Gastroesophageal sphincter (tissue), 3 donors: ENCODE results near the gene STK40.

Experiments used
- EP300 ChIP-seq: sonication (generic); formaldehyde crosslinking; IDR thresholded peaks from one replicate; pipeline ENCODE4 v1.6.1; 2017; ENCODE audit warnings: antibody characterized with exemption, mild to moderate bottlenecking
- POLR2AphosphoS5 ChIP-seq: sonication (generic); formaldehyde crosslinking; IDR thresholded peaks from one replicate; pipeline ENCODE4 v1.6.1; 2017; ENCODE audit warnings: antibody characterized with exemption
- TF ChIP-seq, protein P1 (sequence below), 4 experiments: fragments of 200-600 bp in 2 of 4; fragments of 450-650 bp in 2 of 4; sonication (generic) in 1 of 4; IDR thresholded peaks; one replicate each; pipeline ENCODE4 v1.5.1; 2017 to 2019; ENCODE audit warnings: antibody characterized with exemption in 4 of 4, mild to moderate bottlenecking in 2 of 4, moderate library complexity in 2 of 4

DNA sequence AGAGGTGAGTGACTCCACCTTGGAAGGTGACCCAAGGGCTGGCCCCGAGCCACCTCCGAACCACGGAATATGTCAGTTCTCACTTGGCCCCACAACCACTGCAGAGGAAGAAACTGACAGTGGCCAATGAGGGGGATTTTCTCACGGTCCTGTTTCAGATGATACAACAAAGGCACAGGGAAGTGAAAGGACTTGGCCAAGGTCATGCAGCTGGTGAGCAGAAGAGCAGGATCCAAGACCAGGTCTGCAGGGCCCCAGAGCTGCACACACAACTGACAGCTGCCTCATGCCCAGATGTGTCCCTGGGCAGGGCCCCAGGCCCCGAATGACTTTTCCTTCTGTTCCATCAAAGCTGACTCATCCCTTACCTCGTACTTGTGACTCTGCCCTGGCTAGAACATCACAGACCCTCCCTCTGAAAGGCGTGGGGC, 36.5 kb downstream of the STK40 start:
- TF ChIP-seq, protein P1, sequence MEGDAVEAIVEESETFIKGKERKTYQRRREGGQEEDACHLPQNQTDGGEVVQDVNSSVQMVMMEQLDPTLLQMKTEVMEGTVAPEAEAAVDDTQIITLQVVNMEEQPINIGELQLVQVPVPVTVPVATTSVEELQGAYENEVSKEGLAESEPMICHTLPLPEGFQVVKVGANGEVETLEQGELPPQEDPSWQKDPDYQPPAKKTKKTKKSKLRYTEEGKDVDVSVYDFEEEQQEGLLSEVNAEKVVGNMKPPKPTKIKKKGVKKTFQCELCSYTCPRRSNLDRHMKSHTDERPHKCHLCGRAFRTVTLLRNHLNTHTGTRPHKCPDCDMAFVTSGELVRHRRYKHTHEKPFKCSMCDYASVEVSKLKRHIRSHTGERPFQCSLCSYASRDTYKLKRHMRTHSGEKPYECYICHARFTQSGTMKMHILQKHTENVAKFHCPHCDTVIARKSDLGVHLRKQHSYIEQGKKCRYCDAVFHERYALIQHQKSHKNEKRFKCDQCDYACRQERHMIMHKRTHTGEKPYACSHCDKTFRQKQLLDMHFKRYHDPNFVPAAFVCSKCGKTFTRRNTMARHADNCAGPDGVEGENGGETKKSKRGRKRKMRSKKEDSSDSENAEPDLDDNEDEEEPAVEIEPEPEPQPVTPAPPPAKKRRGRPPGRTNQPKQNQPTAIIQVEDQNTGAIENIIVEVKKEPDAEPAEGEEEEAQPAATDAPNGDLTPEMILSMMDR (IDR thresholded peaks at IDR 0.05), result no peak
- no peak for TF ChIP-seq POLR2AphosphoS5
- no peak for TF ChIP-seq EP300
